Suprapubic skin (tissue), 4 donors: ENCODE data around the gene TMEM200B.

Source experiments
- CTCF ChIP-seq, 2 donors: fragments of 200-600 bp in 1 of 2; fragments of 450-650 bp in 1 of 2; sonication (generic) in 1 of 2; IDR thresholded peaks; one replicate each; pipeline ENCODE4 v1.5.1; 2016 to 2019; ENCODE audit warnings: antibody characterized with exemption in 2 of 2, mild to moderate bottlenecking in 1 of 2, moderate library complexity in 1 of 2
- POLR2A ChIP-seq, 2 donors: fragments of 450-650 bp; IDR thresholded peaks; one replicate each; pipeline ENCODE4 v1.6.1; 2017; ENCODE audit warnings: antibody characterized with exemption in 2 of 2, mild to moderate bottlenecking in 2 of 2, moderate library complexity in 2 of 2
- POLR2AphosphoS5 ChIP-seq, 3 donors: sonication (generic); formaldehyde crosslinking; IDR thresholded peaks; one replicate each; pipeline ENCODE4 v1.6.1; 2017; ENCODE audit warnings: antibody characterized with exemption in 3 of 3

- TF ChIP-seq CTCF (IDR thresholded peaks at IDR 0.05) (no peak), POLR2AphosphoS5 (IDR thresholded peaks at IDR 0.05) (no peak), POLR2A (IDR thresholded peaks at IDR 0.05) (no peak)
Measured at GRCh38 chr1:29117381-29117780, 6.3 kb downstream of the TMEM200B start.
